Hematopoietic multipotent progenitor cell treated with erythropoietin and hydrocortisone succinate and interleukin-3 and kit ligand, for 15 days (in vitro differentiated cells): ENCODE results near the gene SDF2.
"Not testable (repeated sequence)": the region's sequence is repeated elsewhere in the genome, so short reads cannot be mapped to it uniquely, and the experiment has no call there.

Experiments used
- DNase-seq: peaks from one replicate; pipeline ENCODE4 v3.0.0-alpha.2; 2015; ENCODE audit warnings: low spot score

Gene SDF2

DNA sequence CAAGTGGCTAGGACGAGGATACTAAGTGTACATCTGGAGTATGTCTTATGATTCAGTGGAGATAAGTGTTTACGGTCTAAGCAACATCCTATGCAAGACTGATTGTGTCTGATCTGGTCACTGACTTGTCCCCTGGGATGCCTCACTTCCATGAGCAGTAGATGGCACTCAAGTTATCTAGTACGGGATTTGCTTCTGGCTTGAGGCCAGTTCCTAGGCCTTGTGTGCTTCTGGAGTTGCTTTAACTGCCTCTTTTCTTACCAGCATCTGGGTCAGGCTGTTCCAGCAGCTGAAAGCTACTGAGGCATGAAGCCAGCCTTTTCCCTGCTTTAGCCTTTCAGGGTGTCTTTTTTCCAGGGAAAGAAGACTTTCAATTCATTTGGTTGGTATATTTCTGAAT lies 23.3 kb upstream of the SDF2 start:
- DNase-seq = no peak

DNA sequence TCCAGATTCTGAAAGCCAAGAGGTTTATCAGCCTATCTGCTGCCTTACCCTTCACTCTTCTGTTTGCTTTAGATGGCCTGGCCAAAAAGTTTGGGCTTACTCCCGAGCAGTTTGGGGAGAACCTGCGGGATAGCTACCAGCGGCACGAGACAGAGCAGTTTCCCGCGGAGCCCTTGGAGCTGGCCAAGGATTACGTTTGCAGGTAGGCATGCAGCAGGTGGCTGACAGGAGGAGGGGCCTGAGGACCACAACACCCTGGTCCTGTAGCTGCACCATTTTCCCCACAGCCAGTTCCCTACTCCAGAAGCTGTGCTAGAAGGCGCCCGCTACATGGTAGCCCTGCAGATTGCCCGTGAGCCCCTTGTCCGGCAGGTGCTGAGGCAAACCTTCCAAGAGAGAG lies 20.9 kb upstream of the SDF2 start:
- no peak for DNase-seq

DNA sequence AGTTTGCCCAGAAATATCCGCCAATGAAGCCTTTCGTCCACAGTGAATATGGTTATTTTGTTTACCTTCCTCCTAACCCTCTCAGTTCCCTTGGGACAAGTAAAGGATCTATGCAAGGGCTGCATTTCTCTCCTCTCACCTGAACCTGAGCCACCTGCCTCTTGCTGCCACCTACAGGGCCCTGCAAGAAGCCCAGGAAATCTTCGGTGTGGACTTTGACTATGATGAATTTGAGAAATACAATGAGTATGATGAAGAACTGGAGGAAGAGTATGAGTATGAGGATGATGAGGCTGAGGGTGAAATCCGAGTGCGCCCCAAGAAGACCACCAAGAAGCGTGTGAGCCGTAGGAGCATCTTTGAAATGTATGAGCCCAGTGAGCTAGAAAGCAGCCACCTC lies 14.3 kb upstream of the SDF2 start:
- peak; percentile 26 for DNase-seq

DNA sequence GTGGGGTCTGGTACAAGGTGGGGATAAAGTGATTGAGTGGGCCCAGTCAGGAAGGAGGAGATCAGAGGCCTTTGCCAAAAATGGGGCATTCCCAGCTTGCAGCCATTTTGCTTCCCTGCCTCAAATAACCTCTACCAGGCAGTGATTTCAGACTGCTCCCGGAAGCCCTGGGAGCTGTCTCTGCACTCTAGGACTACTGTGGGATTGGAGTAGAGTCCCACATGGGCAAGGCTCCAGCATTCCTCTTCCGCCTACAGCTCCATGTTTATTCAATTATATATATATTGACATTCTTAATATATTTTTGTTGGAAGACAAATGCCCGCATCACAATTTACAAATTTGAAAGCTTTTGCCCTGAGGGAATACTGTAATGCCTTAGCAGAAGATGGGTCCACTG lies 13.8 kb upstream of the SDF2 start:
- DNase-seq = no peak

DNA sequence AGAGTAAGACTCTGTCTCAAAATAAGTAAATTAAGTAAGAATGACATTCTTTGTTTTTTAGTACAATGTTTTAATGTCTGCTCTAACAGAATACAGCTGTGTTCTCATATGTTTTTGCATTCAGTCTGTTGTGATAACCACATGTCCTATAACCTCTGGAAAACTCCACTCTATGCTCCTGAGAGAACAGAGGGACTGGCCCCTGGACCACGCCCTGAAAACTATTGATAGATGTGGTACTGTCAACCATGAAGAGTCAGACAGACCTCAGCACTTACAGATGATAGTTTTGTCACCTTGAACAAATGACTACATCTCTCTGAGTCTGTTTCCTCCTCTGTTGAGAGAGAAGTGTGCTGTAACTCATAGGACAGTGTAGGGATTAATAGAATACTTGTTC lies 8.2 kb upstream of the SDF2 start:
- no peak for DNase-seq

DNA sequence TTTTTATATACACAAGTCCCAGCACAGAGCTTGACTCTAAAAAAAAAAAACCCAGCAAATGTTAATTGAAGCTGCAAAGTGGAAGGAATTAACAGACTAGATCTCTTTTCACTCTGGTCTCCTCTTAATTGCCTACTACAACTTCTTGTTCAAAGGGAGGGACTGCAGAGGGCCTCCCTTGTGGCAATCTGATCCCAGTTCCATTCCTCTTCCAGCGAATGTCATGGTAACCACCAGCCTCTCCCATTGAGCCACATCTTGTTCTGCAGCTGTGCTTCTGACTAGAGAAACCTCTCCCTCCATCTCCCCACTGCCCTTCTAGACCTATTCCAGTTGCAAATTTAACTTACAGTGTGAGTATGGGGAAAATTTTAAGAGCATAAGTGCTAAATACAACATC lies 6.2 kb upstream of the SDF2 start:
- DNase-seq = no peak

DNA sequence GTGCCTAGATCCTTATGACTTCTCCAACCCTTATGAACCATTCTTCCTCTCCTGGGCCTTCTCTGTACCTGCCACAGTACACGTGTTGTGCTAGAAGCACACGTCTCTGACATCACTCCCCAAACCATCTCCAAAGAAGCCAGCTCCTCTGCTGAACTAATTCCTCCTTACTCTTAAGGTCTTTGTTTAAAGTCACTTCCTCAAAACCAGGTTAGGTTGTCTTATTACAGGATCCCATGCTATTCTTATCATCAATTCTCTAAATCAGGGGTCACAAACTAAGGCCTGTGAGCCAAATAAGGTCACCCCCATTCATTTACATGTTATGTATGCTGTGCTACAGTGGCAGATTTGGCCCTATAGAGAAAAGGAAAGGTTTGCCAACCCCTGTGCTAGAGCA lies 4.3 kb upstream of the SDF2 start:
- no peak for DNase-seq

DNA sequence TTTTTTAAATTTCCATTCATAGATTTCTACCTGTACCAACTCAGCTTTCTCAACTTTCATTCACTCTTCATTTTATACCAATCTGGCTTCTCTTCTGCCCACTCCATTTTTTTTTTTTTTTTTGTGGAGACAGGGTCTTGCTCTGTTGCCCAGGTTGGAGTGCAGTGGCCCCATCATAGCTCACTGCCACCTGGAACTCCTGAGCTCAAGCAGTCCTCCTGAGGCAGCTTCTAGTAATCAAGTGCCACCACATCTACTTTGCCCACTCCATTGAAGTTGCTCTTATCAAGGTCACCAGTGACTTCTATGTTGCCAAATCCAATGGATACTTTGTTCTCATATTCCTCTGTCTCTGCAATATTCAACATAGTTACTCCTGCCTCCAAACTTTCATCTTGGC lies 2.0 kb upstream of the SDF2 start:
- no peak for DNase-seq

DNA sequence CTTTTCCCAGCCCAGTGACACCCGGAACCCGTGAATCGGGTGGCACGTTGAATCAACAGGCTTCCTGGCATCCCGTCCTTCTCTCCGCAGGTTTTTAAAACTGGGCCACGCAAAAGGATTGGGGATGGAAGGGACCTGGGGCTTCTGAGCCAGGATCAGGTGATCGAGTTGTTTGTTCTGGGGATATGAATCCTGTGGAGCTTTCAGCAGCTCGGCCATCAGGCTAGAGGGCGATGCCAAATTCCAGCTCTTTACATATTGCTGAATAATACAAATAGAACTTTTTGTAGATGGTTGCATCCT lies 772 bp upstream of the SDF2 start:
- DNase-seq = no peak

DNA sequence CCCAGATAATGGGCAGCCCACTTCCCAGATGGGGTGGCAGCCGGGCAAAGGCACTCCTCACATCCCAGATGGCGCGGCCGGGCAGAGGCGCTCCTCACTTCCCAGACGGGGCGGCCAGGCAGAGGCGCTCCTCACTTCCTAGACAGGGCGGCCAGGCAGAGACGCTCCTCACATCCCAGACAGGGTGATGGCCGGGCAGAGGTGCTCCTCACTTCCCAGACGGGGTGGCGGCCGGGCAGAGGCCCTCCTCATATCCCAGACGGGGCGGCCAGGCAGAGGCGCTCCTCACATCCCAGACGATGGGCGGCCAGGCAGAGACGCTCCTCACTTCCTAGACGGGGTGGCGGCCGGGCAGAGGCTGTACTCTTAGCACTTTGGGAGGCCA lies 2.2 kb downstream of the SDF2 start:
- not testable (repeated sequence) for DNase-seq

DNA sequence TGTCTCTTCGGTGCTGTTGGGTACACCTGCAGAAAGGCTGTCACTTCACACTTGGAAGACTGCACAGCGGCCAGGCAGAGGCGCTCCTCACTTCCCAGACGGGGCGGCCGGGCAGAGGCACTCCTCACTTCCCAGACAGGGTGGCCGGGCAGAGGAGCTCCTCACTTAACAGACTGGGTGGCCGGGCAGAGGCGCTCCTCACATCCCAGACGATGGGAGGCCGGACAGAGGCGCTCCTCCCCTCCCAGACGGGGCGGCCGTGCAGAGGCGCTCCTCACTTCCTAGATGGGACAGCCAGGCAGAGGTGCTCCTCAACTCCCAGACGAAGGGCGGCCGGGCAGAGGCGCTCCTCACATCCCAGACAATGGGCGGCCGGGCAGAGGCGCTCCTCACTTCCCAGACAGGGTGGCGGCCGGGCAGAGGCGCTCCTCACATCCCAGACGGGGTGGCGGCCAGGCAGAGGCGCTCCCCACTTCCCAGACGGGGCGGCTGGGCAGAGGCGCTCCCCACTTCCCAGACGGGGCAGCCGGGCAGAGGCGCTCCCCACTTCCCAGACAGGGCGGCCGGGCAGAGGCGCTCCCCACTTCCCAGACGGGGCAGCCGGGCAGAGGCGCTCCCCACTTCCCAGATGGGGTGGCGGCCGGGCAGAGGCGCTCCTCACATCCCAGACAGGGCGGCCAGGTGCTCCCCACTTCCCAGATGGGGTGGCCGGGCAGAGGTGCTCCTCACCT lies 2.8 kb downstream of the SDF2 start:
- DNase-seq = not testable (repeated sequence)

DNA sequence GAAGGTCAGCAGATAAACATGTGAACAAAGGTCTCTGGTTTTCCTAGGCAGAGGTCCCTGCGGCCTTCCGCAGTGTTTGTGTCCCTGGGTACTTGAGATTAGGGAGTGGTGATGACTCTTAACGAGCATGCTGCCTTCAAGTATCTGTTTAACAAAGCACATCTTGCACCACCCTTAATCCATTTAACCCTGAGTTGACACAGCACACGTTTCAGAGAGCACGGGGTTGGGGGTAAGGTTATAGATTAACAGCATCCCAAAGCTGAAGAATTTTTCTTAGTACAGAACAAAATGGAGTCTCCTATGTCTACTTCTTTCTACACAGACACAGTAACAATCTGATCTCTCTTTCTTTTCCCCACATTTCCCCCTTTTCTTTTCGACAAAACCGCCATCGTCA lies 3.4 kb downstream of the SDF2 start:
- not testable (repeated sequence) for DNase-seq

DNA sequence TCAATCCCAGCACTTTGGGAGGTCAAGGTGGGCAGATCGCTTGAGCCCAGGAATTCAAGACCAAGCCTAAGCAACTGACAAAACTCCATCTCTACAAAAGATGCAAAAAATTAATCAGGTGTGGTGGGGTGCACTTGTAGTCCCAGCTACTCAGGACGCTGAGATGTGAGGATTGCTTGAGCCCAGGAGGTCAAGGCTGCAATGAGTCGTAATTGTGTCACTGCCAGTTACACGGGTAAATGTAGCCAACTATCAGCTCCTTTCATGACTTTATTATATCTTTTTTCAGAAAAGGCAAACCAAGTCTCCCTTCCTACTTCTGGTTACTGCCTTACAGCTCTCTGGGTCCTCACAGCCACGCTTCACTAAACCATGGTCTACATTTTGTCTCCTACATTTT lies 4.0 kb downstream of the SDF2 start:
- DNase-seq = no peak

DNA sequence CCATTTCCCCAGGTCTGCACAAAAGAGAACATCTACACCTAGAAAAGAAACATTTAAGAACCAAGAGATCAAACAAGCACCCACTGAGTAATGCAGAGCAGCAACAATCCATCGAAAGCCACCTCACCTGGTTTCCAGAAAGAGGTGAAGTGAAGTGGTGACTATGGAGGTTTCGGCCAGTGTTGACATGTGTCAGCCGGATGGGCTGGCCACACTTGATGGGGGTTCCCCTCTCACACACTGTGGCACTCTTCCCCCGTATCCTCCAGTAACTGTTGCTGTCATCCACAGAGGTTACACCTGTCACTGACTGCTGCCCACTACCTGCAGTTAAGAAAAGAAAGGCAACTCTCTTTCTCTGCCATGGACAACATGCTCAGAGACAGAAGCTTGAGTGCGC lies 6.5 kb downstream of the SDF2 start:
- no peak for DNase-seq

DNA sequence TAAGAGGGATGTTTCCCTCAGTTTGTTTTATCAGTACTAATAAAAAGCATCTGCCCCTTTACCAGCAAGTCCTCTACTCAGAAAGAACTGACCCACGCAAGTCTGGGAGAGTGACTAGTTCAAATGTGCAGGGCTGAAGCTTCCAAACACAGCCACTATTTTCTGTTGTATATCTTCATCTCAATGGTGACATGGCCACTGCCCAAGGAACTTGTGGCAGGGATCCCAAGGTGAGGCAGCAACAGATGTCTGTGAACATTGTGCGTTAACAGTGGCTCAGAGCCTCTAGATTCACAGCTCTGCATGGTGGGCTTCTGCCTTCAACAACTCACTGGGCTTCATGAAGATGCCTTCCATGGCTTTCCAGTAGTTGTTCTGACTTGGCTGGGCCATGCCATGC lies 13.0 kb downstream of the SDF2 start:
- DNase-seq = no peak

DNA sequence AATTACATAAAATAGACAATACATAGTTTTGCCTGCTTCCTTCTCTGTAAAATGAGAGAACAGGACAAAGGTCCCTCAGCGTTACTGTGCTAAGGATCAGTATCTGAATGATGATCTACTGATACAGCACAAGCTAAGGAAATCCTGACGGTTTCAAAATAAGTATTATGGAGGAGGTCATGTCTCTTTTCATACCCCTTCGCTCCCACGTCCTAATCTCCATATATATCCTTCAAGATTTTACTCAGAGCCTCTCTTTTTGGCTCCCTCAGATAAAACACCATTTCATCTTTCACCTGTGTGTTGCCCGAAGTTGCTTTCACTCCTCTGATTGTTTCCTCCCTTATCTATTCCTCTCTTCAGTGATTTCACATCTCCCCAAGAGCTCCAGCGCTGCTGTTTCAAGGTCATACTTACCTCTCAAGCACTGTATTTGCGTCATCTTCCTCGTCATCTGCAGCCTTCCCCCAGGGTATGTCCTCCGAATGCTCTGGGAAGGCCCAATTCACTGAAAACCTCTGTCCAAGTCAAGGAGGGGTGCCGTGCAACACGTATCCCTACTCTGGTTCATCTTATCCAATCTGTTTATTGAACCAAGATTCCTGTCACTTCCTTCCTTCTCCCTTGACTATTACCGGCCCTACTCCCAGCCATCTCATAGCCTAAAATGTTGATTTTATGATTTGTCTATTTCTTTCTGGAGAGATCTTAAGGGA lies 15.5 kb downstream of the SDF2 start:
- no peak for DNase-seq

DNA sequence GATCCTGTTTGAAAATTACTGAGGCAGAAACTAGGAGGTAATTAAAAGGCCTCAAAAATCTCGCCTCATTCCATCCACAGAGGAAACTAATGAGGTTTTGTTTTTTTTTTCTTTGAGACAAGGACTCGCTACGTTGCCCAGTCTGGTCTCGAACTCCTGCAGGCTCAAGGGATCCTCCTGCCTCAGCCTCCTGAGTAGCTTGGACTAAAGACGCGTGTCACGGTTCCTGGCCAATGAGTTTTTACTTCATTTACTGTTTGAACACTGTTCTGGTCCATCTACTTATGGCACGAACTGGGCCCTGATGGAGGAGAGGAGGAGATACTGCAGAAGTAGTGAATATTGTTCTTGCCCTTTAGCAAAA lies 16.1 kb downstream of the SDF2 start:
- DNase-seq = no peak

DNA sequence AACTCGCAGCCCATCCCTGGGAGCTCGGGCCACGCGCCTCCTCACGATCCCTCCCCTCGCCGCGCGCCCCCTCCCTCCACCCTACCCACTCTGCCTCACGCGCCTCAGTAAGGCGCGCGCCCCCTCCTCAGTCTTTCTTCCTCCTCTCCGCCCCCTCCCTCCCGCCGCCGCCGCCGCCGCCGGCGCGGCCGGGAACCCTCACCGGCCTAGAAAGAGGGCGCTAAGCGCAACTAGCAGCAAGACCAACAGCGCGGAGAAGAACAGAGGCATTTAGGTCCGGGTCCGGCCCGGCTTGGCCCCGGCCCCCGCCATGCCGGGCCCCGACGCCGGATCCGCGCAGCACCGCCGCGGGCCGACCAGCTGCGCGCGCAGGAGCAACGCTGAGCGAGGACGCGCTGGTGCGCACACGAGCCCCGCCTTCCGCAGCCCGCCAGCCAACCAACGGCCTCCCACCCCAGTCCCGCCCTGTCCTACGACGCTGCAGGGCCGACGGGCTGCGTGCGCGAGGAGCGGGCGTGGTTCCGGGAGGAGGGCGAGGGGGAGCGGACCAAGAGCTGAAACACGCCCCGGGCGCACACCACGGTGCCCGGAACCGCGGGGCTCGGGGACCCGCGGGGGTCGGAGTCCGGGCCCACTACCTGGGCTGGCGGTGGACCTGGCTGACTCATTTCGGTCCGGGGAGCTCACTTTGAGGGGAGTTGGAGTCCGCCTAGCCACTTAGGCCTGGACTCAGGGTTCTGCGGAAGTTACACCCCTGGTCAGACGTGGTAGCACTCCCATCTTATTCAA lies 16.7 kb downstream of the SDF2 start, which contains the start of gene BLTP2:
TSS of gene BLTP2 (minus strand) at position 372 of the 789 bp plus-strand sequence. CDS start at position 270, 102 bp downstream.
- DNase-seq = peak; percentile 97

DNA sequence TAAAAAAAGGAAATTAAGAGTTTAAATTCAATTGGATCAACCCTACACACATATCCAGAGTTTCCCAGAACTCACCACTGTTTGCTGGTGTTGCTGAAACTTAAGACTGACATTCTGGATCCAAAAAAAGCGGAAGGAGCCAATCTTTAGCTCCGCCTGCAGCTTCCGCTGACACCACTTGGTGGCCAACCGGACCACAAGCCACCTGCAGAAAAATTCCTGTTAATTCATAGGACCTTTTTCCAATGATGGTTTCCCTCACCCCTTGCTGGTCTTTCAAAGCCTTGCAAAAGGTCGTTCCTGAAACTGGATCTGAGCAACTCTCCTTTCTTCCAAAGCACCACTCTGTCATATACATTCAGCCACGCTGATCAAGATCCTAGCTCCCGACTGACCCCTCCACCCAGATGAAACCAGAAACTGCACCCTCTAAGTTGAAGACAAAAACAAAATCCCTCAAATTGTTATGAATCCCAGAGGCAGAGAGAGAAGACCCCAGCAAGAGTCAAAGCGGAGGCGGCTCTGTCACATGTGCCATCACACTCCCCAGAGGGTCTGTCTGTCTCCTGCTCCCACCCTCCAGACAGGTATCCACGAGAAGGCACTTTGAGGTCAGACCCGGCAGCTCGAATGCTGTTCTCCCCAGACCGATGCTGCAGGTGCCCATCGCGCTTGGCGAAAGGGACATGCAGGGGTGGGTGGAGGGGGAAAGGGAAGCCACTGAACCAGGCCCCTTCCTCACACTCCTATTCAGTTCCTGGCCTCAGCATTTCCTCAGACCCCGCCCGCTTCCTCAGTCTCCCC lies 17.5 kb downstream of the SDF2 start:
- DNase-seq = peak; percentile 61

DNA sequence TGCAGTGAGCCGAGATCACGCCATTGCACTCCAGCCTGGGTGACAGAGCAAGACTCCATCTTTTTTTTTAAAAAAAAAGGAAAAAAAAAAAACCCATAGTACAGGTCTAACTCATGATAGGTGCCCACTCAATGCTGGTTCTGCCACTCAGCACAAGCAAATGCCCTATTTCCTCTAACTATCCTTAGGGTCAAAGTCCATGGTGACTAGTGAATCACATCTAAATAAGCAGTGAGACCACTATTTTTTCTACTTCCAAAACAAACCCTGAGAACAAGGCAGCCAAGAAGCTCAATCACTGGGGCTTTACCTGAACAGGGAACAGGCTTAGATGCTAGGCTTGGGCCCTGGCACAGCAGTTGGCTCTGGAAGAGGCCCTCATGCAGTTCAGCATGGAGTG lies 20.1 kb downstream of the SDF2 start:
- no peak for DNase-seq

DNA sequence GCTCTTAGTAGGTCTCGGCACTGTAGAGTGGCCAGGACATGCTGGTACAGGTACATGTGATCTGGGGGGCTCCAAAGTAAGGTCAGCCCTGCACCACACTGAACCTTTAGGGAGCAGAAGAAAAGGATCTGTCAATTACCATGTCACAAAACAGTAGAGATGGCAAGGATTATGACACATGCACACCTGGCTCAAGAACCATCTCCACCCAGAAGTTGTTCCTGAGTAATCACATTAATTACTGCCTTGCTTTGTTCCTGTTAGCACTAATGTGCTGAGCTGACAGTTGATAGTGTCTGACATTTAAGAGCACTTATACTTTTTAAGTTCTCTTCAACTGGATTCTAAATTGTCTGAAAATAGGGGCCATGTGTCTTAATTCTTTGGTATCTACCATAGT lies 26.2 kb downstream of the SDF2 start:
- DNase-seq = no peak

DNA sequence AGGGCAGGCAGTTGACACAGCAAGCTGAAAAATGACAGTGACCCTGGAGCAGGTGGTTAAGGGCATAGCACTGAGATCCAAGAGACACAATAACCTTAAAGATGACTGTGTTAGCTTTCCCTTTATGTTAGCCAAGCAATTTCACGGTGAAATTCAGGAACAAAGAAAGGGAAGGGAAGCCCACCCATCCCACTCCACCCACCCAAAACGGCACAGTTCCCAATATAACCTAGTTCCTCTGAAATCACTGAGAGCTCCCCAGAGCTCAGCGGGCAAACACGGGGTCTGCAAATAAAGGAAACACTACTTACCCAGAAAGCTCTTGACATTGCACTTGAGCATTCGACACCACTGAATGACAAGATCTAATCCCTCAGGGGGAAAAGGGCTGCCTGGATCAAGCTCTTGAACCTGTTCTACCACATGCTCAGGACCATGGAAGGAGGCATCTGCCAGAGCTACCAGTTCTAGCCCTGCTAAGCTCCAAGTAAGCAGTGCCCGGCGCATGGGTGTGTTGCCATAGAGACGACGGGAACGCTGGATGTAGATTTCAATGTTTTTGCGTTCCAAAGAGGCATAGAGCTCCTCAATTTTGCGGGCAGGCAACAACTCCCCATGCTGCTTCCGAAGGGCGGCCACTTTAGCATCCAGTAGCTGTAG lies 27.4 kb downstream of the SDF2 start:
- no peak for DNase-seq
